Stimulated activated CD4-positive, alpha-beta T cell treated with anti-CD3 and anti-CD28 coated beads, Interleukin-1b, Interleukin-23, amount 100 ng/mL, for 1 hour (primary cell): ENCODE data around the gene OR52E8.

Source experiments
- DNase-seq, 2 donors: peaks; one replicate each; pipeline ENCODE4 v3.0.0-alpha.2; 2020; ENCODE audit warnings: low read depth in 2 of 2

Gene OR52E8

DNA sequence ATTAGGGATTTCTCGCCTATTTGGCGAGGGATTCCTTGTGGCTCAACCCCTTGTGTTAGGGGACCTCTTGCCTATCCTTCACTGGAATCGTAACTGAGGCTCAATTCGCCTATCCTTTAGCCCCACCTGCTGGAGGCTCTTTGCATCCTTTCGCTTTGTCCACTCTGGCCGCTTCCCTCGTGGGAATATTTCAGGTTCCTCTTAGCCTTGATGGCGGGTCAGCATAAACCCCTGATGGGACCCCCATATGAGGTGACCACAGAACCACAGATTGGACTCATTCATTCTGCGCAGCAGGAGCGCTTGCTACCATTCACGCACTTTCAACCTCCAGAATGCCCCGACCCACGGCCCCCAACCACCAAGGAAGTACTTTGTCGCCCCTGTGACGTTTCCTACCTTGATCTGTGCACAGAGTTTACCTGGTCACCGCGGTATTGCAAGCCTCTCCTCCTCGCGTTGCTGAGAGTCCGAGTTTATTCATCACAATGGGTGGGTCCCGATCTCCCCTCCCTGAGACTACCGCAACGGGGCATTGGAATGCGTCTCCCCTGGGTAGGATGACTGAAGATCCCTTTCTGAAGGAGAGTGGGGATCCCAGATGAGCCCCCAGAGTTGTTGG, 48.9 kb downstream of the OR52E8 start, which contains the start of gene OR52N2:
OR52N2 (plus strand) TSS at position 425 of the 622 bp plus-strand sequence. CDS start 11,412 bp downstream, outside the sequence.
- DNase-seq, result peak; percentile 34 to 44

DNA sequence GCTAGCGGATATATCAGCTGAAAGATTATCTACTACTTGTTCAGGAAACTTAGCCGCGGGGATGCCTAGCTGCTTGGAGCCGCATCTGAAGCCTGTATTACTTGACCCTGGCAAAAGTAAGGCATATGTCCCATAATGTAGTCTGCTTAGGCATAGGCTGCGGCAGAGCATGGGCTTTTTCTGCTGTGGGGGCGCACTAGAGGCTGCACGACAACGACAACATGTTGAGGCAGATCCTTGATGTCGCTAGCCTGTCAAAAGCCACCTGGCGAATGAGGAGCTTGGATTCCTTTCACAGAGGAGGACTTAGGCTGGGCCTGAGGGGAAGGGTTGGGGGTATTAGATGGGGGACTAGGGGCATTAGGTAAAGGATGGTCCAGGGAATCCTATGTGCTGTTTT, 49.9 kb downstream of the OR52E8 start:
- no peak for DNase-seq
